Gastroesophageal sphincter (tissue), 3 donors: ENCODE results near the gene HSPA12A.

ENCODE experiments used
- CTCF ChIP-seq, 4 experiments: fragments of 200-600 bp in 2 of 4; fragments of 450-650 bp in 2 of 4; sonication (generic) in 1 of 4; IDR thresholded peaks; one replicate each; pipeline ENCODE4 v1.5.1; 2017 to 2019; ENCODE audit warnings: antibody characterized with exemption in 4 of 4, mild to moderate bottlenecking in 2 of 4, moderate library complexity in 2 of 4
- EP300 ChIP-seq: sonication (generic); formaldehyde crosslinking; IDR thresholded peaks from one replicate; pipeline ENCODE4 v1.6.1; 2017; ENCODE audit warnings: antibody characterized with exemption, mild to moderate bottlenecking
- POLR2A ChIP-seq, 2 donors: fragments of 450-650 bp; IDR thresholded peaks; one replicate each; pipeline ENCODE4 v1.6.1; 2017; ENCODE audit warnings: antibody characterized with exemption in 2 of 2, mild to moderate bottlenecking in 2 of 2, moderate library complexity in 1 of 2

GRCh38 chr10:116654816-116655215 is 87.5 kb downstream of the HSPA12A start:
- TF ChIP-seq EP300: no peak
- TF ChIP-seq CTCF (IDR thresholded peaks at IDR 0.05): no peak
- no peak for TF ChIP-seq POLR2A (IDR thresholded peaks at IDR 0.05)
